OCI-LY7 (cell line): ENCODE measurements around the gene MSLN. TPM values are rescaled to one million over a fixed set of nuclear protein-coding genes. Genes with fewer than 3 reads are reported as not detected.

Experiments
- BruUV-seq: library from RNA; stranded (reverse); fragments of 400-500 nt; replicated peaks from 2 replicates; lab custom pipeline; 2021; lab: Mats Ljungman, UMichigan
- CTCF ChIA-PET: fragments of 300-600 bp; sonication (Branson Sonifier 250); formaldehyde crosslinking; loops from one replicate; lab custom pipeline; 2022; ENCODE audit warnings: antibody characterized with exemption; ENCODE audit not compliant: unreplicated experiment; lab: Charles Lee
- POLR2A ChIA-PET: fragments of 300-600 bp; sonication (Branson Sonifier 250); formaldehyde crosslinking; loops from one replicate; lab custom pipeline; 2022; ENCODE audit warnings: antibody characterized with exemption; lab: Charles Lee
- DNase-seq: peaks from one replicate; pipeline ENCODE4 v3.0.0-alpha.2; 2015; ENCODE audit warnings: low spot score
- H2AFZ ChIP-seq: fragments of 200-600 bp; sonication (generic), shearing (Covaris generic); 2 replicates; pipeline ENCODE4 v1.6.1; 2014; ENCODE audit warnings: mild to moderate bottlenecking, antibody characterized with exemption, low read length, moderate library complexity
- H3K27ac ChIP-seq: fragments of 200-600 bp; sonication (generic); 2 replicates; pipeline ENCODE4 v1.5.1; 2014; ENCODE audit warnings: mixed run types, low read depth, mild to moderate bottlenecking, moderate library complexity, low read length, inconsistent platforms; ENCODE audit not compliant: poor library complexity, severe bottlenecking
- H3K36me3 ChIP-seq: fragments of 200-600 bp; sonication (generic); 2 replicates; pipeline ENCODE4 v1.6.1; 2014; ENCODE audit warnings: mild to moderate bottlenecking, antibody characterized with exemption, low read length, moderate library complexity, mixed read lengths; ENCODE audit not compliant: insufficient read depth
- H3K4me1 ChIP-seq: fragments of 200-600 bp; sonication (generic); 2 replicates; pipeline ENCODE4 v1.5.1; 2014; ENCODE audit warnings: mild to moderate bottlenecking, low read length; ENCODE audit not compliant: insufficient read depth, poor library complexity, severe bottlenecking
- H3K4me2 ChIP-seq: fragments of 200-600 bp; sonication (generic); 2 replicates; pipeline ENCODE4 v1.6.1; 2014; ENCODE audit warnings: mild to moderate bottlenecking, low read length
- H3K4me3 ChIP-seq: fragments of 200-600 bp; sonication (generic); 2 replicates; pipeline ENCODE4 v1.5.1; 2014; ENCODE audit warnings: mild to moderate bottlenecking, low read depth, low read length; ENCODE audit not compliant: poor library complexity, severe bottlenecking
- H3K79me2 ChIP-seq: fragments of 200-600 bp; sonication (generic); 2 replicates; pipeline ENCODE4 v1.6.1; 2016; ENCODE audit warnings: low read depth, mild to moderate bottlenecking, low read length, moderate library complexity, mixed read lengths; ENCODE audit not compliant: insufficient read depth
- H3K9me2 ChIP-seq: fragments of 200-600 bp; sonication (generic); 2 replicates; pipeline ENCODE4 v1.6.1; 2016; ENCODE audit warnings: mild to moderate bottlenecking, low read length, mixed read lengths; ENCODE audit not compliant: insufficient read depth
- H3K9me3 ChIP-seq: fragments of 200-600 bp; sonication (generic); 2 replicates; pipeline ENCODE4 v1.6.1; 2014; ENCODE audit warnings: mild to moderate bottlenecking, mixed run types, low read length, mixed read lengths
- H4K20me1 ChIP-seq: fragments of 200-600 bp; sonication (generic); 2 replicates; pipeline ENCODE4 v1.6.1; 2014; ENCODE audit warnings: mild to moderate bottlenecking, antibody characterized with exemption, low read length, moderate library complexity, mixed read lengths; ENCODE audit not compliant: insufficient read depth
- EZH2phosphoT487 ChIP-seq: fragments of 200-600 bp; sonication (generic); IDR thresholded peaks from 2 replicates; pipeline ENCODE4 v1.6.1; 2018; ENCODE audit warnings: low read depth, borderline replicate concordance, mild to moderate bottlenecking, mixed run types, antibody characterized with exemption, low read length, moderate library complexity, mixed read lengths
- intact Hi-C: fragments of 100-400 bp; cut with micrococcal nuclease; formaldehyde crosslinking; loops from one replicate; pipeline ENCODE4 v1.10.0; 2022; ENCODE audit not compliant: unreplicated experiment
- total RNA-seq, 2 experiments: library from RNA; depleted of rRNA in 1 of 2; stranded (reverse); fragments of >200 nt in 1 of 2; shearing (Covaris generic) in 1 of 2; gene quantifications; 2 replicates each; pipeline ENCODE4 v1.2.3, GENCODE V29; 2014 to 2022
- TF ChIP-seq, protein P1 (sequence below): fragments of 200-600 bp; sonication (generic); conservative IDR thresholded peaks from 2 replicates; pipeline ENCODE4 v1.5.1; 2014; ENCODE audit warnings: mild to moderate bottlenecking, antibody characterized with exemption, low read length, moderate library complexity, mixed read lengths

Gene MSLN
- total RNA-seq, 2 experiments from 2014 or later: 0.13 to 0.44 TPM

DNA sequence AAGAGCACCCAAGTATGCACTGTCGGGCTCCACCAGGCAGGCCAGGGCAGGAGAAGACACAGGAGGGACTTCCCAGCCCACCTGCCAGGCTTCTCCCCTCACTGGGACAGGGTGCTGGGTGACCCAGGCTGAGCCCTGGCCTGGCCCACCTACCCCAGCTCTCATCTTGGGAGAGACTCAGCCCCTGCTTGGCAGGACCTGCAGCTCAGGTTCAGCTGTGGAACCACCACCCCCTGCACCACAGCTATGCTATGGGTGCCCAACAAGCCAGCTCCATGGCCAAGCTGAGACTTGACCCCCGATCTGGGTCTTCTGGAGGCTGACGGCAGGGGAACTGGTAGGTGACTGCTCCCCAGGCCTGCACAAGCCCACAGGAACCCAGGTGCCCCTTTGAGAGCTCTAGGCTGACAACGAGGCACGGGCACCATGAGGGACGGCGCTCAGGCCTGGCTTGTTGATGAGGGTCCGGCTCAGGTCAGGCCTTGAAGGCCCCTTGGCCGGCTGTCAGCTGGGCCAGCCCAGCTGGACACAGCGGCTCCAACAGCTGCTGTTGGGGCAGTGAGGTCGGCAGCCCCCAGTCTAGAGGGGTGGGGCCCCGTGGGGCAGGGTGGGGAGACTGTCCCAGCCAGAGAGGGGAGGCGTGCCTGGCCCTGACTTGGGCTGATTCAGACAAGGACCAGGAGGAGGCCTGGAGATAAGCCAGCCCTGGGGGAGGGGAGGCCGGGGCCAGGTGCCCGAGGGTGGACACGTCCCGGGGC lies 23.0 kb downstream of the MSLN start:
- ChIA-PET POLR2A (no interaction called here), CTCF (no interaction called here)
- Histone ChIP-seq H3K79me2 (peaks cover 19% of the 10 kb centered on the region; the same call in 1 of the 2 replicates), H3K36me3 (peaks cover 28% of the 10 kb centered on the region), H3K9me2 (no peaks in the 10 kb centered on the region), H4K20me1 (0 out of 2 replicates have a peak, but pooled peaks cover 4% of the 10 kb centered on the region), H3K9me3 (no peaks in the 10 kb centered on the region), H3K4me2 (no peak overlapping the region), H3K4me3 (no peak overlapping the region), H2AFZ (no peak overlapping the region), H3K27ac (no peak overlapping the region), H3K4me1 (peaks cover 9% of the 10 kb centered on the region)
- TF ChIP-seq, protein P1, sequence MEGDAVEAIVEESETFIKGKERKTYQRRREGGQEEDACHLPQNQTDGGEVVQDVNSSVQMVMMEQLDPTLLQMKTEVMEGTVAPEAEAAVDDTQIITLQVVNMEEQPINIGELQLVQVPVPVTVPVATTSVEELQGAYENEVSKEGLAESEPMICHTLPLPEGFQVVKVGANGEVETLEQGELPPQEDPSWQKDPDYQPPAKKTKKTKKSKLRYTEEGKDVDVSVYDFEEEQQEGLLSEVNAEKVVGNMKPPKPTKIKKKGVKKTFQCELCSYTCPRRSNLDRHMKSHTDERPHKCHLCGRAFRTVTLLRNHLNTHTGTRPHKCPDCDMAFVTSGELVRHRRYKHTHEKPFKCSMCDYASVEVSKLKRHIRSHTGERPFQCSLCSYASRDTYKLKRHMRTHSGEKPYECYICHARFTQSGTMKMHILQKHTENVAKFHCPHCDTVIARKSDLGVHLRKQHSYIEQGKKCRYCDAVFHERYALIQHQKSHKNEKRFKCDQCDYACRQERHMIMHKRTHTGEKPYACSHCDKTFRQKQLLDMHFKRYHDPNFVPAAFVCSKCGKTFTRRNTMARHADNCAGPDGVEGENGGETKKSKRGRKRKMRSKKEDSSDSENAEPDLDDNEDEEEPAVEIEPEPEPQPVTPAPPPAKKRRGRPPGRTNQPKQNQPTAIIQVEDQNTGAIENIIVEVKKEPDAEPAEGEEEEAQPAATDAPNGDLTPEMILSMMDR: no peak
- TF ChIP-seq EZH2phosphoT487: no peak
- intact Hi-C loops: no loop called here
- DNase-seq: no peak
- no TSS peak for BruUV-seq

DNA sequence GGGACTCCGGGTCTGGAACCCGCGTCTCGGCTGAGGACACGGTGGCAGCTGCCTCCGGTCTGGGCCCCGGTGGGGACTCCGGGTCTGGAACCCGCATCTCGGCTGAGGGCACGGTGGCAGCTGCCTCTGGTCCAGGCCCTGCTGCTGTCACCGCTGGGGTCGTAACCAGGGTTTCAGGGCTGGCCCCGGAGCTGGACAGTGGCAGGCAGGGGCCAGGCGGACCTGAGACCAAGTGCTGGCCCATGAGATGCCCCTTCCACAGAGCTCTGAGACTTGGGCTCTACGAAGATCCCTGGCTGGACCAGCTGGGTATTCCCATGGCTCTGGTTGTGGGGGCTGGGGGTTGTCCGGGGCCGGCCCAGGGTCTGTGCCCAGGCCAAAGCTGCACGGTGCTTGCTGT lies 23.9 kb downstream of the MSLN start:
- POLR2A ChIA-PET: no interaction called here
- no peak overlapping the region for H2AFZ ChIP-seq
- H3K9me3 ChIP-seq: no peaks in the 10 kb centered on the region
- H3K9me2 ChIP-seq: no peaks in the 10 kb centered on the region
- TF ChIP-seq, protein P1: no peak
- no peak for TF ChIP-seq EZH2phosphoT487
- H3K36me3 ChIP-seq: peaks cover 31% of the 10 kb centered on the region
- H4K20me1 ChIP-seq: 0 out of 2 replicates have a peak, but pooled peaks cover 4% of the 10 kb centered on the region
- no peak overlapping the region for H3K4me2 ChIP-seq
- H3K79me2 ChIP-seq: peaks cover 28% of the 10 kb centered on the region
- H3K4me3 ChIP-seq: no peak overlapping the region
- CTCF ChIA-PET: interaction anchor here (0.6 kb wide), 1 partner anchor 297 kb away, joined by 4 read pairs; no protein-coding TSS in a partner anchor
- no peak overlapping the region for H3K27ac ChIP-seq
- DNase-seq: no peak
- peaks cover 13% of the 10 kb centered on the region for H3K4me1 ChIP-seq
- intact Hi-C loops: no loop called here
- no TSS peak for BruUV-seq
